A673 (cell line): ENCODE measurements around the gene SIRPA. TPM values are rescaled to one million over a fixed set of nuclear protein-coding genes. Genes with fewer than 3 reads are reported as not detected.
A peak's percentile ranks its signal among the peaks of the same experiment; 100 is the strongest.

Source experiments
- BruUV-seq: library from RNA; stranded (reverse); fragments of 400-500 nt; replicated peaks from 2 replicates; lab custom pipeline; 2021; lab: Mats Ljungman, UMichigan
- CTCF ChIA-PET: fragments of 300-600 bp; sonication (Branson Sonifier 250); formaldehyde crosslinking; loops from one replicate; lab custom pipeline; 2022; ENCODE audit warnings: antibody characterized with exemption; lab: Charles Lee
- POLR2A ChIA-PET: fragments of 300-600 bp; sonication (Branson Sonifier 250); formaldehyde crosslinking; loops from one replicate; lab custom pipeline; 2022; ENCODE audit warnings: antibody characterized with exemption; ENCODE audit not compliant: low non-redundant PET; lab: Charles Lee
- DNase-seq: peaks from one replicate; pipeline ENCODE4 v3.0.0-alpha.2; 2015; ENCODE audit warnings: low spot score
- H3K27ac ChIP-seq: fragments of 200-600 bp; sonication (generic); 2 replicates; pipeline ENCODE4 v1.5.1; 2016; ENCODE audit warnings: mixed run types, low read depth, mild to moderate bottlenecking, mixed read lengths, antibody characterized with exemption, low read length; ENCODE audit not compliant: poor library complexity, severe bottlenecking
- H3K27me3 ChIP-seq: fragments of 200-600 bp; sonication (generic); replicated peaks from 2 replicates; pipeline ENCODE4 v1.6.1; 2017; ENCODE audit warnings: mixed run types, low read depth, mild to moderate bottlenecking, mixed read lengths, antibody characterized with exemption, low read length; ENCODE audit not compliant: insufficient read depth, poor library complexity
- H3K36me3 ChIP-seq: fragments of 200-600 bp; sonication (generic); 2 replicates; pipeline ENCODE4 v1.6.1; 2016; ENCODE audit warnings: mixed run types, mild to moderate bottlenecking, mixed read lengths, antibody characterized with exemption, low read length; ENCODE audit not compliant: insufficient read depth, poor library complexity, severe bottlenecking
- H3K4me1 ChIP-seq: fragments of 200-600 bp; sonication (generic); 2 replicates; pipeline ENCODE4 v1.6.1; 2017; ENCODE audit warnings: mixed run types, mild to moderate bottlenecking, mixed read lengths, antibody characterized with exemption, low read length; ENCODE audit not compliant: insufficient read depth, poor library complexity, severe bottlenecking
- H3K4me3 ChIP-seq: fragments of 200-600 bp; sonication (generic); 2 replicates; pipeline ENCODE4 v1.5.1; 2016; ENCODE audit warnings: low read depth, mixed run types, mild to moderate bottlenecking, mixed read lengths, low read length; ENCODE audit not compliant: poor library complexity, severe bottlenecking
- H3K9me3 ChIP-seq: fragments of 200-600 bp; sonication (generic); 2 replicates; pipeline ENCODE4 v1.6.1; 2016; ENCODE audit warnings: mixed run types, low read depth, mild to moderate bottlenecking, mixed read lengths, antibody characterized with exemption, low read length; ENCODE audit not compliant: poor library complexity, severe bottlenecking
- EZH2 ChIP-seq: fragments of 200-600 bp; sonication (generic); IDR thresholded peaks from 2 replicates; pipeline ENCODE4 v1.6.1; 2017; ENCODE audit warnings: borderline replicate concordance, low read depth, mild to moderate bottlenecking, mixed read lengths, antibody characterized with exemption, low read length; ENCODE audit not compliant: poor library complexity, severe bottlenecking
- intact Hi-C: fragments of 100-400 bp; cut with micrococcal nuclease; formaldehyde crosslinking; loops from one replicate; pipeline ENCODE4 v1.10.0; 2022; ENCODE audit not compliant: unreplicated experiment
- total RNA-seq: library from RNA; stranded (reverse); gene quantifications from 2 replicates; pipeline ENCODE4 v1.2.3, GENCODE V29; 2021
- TF ChIP-seq, protein P1 (sequence below): fragments of 300-800, 200-600 bp; sonication (generic); conservative IDR thresholded peaks from 2 replicates; pipeline ENCODE4 v1.5.1; 2017; ENCODE audit warnings: low read depth, mild to moderate bottlenecking, antibody characterized with exemption, low read length, moderate library complexity, mixed read lengths

SIRPA gene
- total RNA-seq, 1 experiment from 2014 or later, result 81.0 TPM

DNA sequence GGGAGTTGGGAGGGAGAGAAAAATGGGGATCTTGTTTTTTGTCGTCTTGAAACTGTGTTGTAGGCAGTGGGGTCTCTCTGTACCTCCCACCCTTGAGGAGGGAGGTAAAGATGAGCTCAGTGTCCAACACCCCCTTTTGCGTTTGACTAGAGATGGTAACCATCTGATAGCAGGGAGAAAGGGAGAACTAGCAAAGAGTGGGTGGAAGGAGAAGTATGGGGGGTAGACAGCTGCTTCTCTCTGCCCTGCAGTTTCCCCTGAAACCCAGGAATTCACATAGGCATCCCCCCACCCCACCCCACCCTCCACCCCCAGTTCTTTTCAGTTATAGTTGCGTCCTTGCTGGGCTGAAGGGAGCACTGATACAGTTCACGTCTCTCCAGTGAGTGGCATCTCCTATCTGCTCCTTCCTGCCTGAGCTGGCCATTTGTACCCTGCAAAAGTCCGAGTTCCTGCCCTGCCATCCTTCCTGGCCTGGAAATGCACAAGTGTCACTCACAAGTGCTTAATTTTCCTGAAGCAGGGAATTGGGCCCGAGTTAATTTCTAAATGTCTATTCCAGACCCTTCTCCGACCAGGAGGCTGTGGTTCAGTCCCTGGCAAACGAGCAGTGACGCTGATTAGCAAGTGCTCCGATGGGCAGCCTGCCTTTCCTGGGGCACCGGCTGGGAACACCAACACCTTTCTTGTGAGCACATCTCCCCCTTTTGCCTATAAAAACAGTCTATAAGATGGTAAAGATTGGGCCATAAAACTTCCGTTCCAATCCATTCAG is 1.5 kb downstream of the SIRPA start:
- CTCF ChIA-PET, result interaction anchor here (1.1 kb wide), 1 partner anchor 95 kb away, joined by 4 read pairs; no protein-coding TSS in a partner anchor

DNA sequence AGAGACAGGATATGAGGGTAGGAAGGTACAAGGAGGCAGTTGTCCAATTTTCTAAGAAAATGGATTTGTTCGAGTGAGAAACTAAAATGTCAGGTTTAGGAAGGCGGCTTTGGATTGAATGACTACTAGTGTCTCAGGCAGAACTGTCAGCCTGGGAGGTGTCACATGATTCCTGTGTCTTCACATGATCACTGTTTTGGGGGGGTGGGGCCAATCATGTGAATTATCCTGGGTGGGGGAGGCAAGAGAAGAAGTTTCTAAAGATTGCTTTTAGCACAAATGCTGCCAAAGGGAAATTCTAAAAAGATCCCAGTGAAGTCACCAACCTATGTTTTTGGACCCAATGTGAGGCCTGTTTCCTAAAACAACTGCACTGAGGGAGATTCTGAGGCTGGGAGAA is 2.3 kb downstream of the SIRPA start:
- BruUV-seq, result no TSS peak
- peaks cover 14% of the 10 kb centered on the region for H3K36me3 ChIP-seq
- peak overlapping the region; percentile 60 for H3K27ac ChIP-seq
- TF ChIP-seq, protein P1, sequence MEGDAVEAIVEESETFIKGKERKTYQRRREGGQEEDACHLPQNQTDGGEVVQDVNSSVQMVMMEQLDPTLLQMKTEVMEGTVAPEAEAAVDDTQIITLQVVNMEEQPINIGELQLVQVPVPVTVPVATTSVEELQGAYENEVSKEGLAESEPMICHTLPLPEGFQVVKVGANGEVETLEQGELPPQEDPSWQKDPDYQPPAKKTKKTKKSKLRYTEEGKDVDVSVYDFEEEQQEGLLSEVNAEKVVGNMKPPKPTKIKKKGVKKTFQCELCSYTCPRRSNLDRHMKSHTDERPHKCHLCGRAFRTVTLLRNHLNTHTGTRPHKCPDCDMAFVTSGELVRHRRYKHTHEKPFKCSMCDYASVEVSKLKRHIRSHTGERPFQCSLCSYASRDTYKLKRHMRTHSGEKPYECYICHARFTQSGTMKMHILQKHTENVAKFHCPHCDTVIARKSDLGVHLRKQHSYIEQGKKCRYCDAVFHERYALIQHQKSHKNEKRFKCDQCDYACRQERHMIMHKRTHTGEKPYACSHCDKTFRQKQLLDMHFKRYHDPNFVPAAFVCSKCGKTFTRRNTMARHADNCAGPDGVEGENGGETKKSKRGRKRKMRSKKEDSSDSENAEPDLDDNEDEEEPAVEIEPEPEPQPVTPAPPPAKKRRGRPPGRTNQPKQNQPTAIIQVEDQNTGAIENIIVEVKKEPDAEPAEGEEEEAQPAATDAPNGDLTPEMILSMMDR, result no peak
- no peak for TF ChIP-seq EZH2
- peak overlapping the region; percentile 88 for H3K4me3 ChIP-seq
- H3K9me3 ChIP-seq, result no peaks in the 10 kb centered on the region
- H3K4me1 ChIP-seq, result peaks cover 51% of the 10 kb centered on the region
- CTCF ChIA-PET, result no interaction called here
- peak; percentile 66 for DNase-seq
- H3K27me3 ChIP-seq, result no peaks in the 10 kb centered on the region
- POLR2A ChIA-PET, result no interaction called here
- intact Hi-C loops, result loop anchor here (2.0 kb wide), 1 partner anchor 55 kb away; no protein-coding TSS in a partner anchor

More for the DNA sequence above, 1.5 kb downstream of the SIRPA start:
- no peak for DNase-seq
- Histone ChIP-seq H3K9me3 (no peaks in the 10 kb centered on the region), H3K4me3 (peak overlapping the region; percentile 88), H3K27me3 (no peaks in the 10 kb centered on the region), H3K36me3 (peaks cover 9% of the 10 kb centered on the region), H3K4me1 (peaks cover 60% of the 10 kb centered on the region), H3K27ac (peak overlapping the region; percentile 92)
- no TSS peak for BruUV-seq
- POLR2A ChIA-PET, result no interaction called here
- TF ChIP-seq, protein P1, result no peak
- TF ChIP-seq EZH2, result no peak
- intact Hi-C loops, result loop anchor here (2.0 kb wide), 1 partner anchor 56 kb away; no protein-coding TSS in a partner anchor

DNA sequence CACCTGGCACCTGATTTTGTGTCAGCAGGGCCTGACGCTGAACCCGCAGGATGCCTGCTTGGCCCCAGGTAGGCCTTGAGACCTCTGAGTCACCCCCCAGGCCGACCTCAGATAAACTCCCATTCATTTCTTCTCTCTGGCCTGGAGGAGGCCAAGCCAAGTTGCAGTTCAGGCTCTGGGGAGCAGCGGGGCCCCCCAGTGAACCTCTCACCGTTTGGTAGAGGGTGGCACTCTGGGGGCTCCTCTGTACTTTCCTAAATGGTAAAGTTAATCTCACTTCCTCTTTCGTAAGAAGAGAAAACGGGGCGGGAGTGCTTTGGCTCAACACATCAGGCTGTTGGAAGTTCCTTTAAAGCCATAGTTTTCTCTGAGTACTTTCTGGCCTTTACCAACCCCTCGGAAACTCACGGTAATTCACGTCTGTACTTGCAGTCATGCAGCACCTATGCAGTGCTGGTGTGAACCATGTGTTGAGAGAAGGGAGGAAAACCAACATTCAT is 2.8 kb downstream of the SIRPA start:
- intact Hi-C loops, result loop anchor here (2.0 kb wide), 1 partner anchor 55 kb away; no protein-coding TSS in a partner anchor
- Histone ChIP-seq H3K4me1 (peaks cover 47% of the 10 kb centered on the region), H3K36me3 (peaks cover 14% of the 10 kb centered on the region), H3K27me3 (no peaks in the 10 kb centered on the region), H3K9me3 (no peaks in the 10 kb centered on the region), H3K27ac (peak overlapping the region; percentile 60), H3K4me3 (peak overlapping the region; percentile 88)
- POLR2A ChIA-PET, result no interaction called here
- no peak for DNase-seq
- TF ChIP-seq, protein P1, result no peak
- TF ChIP-seq EZH2, result no peak
- CTCF ChIA-PET, result no interaction called here
- BruUV-seq, result no TSS peak
